GM03348 (cell line): ENCODE results near the gene PXMP4.

Experiments
- DNase-seq: peaks from one replicate; pipeline ENCODE4 v3.0.0; 2012; ENCODE audit warnings: low spot score

Gene PXMP4

DNA sequence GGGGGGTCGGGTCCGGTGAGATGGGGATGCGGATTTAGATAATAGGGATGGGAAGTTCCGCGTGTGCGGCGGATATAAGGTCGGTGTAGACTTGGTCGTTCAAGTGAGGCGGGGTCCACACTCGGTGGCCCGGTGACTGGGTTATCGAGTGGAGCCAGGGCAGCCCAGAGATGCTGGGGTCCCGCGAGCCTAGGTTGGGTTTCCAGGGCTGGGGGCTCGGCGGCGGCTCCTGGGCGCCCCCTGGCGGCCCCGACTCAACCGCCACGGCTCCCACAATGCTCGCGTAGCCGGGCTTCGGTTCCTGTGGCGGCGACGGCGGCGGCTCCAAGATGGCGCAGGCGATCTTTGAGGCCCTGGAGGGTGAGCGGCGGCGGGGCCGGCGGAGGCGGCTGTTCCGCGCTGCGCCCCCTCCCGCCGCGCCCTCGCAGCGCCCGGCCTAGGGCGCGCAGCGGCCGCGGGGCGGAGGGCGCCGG, 11.6 kb upstream of the PXMP4 start, which contains the start of gene ZNF341:
Gene ZNF341, plus strand, starts transcription at position 304 of the 473 bp plus-strand sequence. Its CDS starts 26 bp downstream, at position 330.
- peak; percentile 94 for DNase-seq

DNA sequence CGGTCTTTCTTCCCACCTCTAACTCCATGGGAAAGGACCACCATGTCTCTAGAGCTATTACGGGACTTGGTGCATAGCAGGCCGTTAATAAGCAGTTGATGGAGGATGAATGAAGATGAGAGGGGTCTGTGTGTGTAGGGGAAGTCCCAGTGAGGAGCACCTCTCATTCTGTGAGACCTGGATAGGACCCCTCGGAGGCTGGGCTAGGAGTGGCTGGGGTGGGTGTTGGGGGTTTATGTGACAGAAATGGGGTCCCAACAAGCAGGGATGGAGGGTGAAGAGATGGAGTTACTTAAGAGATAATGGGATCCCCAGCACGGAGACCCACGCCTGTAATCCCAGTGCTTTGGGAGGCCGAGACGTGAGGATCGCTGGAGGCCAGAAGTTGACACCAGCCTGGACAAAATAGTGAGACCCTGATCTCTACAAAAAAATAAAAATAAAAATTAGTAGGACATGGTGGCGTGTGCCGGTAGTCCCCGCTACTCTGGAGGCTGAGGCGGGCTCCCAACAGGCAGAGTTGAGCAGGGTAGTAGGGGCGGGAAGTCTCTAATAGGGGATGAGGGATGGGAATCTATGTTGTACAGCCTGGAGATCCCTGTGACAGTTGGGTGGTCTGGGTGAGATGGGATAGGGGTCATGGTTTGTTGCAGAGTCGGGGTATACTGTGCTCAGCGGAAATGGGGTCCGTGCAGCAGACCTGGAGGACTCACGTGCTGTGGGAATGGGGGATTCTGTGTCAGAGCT, 11.0 kb upstream of the PXMP4 start:
- DNase-seq = peak; percentile 20

DNA sequence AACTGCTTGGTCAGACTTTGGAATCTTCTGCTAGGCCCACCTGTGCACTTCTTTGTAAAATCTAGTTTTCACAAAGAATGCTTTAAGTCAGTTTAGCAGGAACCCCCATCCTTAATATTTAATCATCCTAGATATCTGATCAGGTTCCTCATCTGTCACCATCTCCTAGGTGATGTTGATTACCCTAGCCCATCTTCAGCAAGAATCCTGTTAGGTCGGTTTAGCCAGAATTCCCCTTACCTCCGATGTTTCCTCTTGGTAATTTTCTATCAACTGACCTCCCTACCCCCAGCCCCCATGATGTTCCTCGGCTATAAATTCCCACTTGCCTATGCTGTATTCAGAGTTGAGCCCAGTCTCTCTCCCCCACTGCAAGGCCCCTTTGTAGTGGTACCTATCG, 9.0 kb upstream of the PXMP4 start:
- DNase-seq = no peak

DNA sequence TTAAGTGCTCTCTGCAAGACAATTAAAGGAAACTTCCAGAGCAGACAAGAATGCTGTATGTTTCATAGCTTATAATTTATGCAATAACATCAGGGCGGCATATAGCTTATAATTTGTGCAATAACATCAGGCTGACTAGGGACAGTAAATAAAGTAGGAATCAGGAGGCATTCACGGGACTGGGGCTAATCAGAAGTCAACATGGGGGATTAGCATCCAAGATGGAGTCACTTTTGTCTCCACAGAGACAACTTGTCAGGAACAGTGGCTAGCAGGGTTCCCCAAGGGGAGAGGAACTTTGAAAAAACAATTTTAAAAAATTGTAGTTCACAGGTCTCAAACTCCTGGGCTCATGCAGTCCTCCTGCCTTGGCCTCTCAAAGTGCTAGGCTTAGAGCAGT, 8.4 kb upstream of the PXMP4 start:
- no peak for DNase-seq

DNA sequence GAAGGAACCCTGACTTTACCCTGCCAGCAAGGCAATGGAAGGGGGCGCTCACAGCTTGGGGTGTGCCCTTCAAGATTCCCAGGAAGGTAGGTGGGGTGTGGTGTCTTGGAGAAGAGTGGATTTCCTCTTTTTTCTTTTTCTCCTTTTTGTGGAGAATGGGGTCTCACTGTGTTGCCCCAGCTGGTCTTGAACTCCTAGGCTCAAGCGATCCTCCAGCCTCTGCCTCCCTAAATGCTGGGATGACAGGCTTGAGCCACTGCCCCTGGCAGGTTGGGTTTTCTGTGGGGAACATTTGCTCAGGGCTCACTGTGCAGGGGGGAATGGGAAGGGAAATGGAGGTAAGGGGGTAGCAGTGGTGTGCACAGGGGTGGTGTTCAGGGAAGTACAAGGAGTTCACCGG, 7.7 kb upstream of the PXMP4 start:
- no peak for DNase-seq

DNA sequence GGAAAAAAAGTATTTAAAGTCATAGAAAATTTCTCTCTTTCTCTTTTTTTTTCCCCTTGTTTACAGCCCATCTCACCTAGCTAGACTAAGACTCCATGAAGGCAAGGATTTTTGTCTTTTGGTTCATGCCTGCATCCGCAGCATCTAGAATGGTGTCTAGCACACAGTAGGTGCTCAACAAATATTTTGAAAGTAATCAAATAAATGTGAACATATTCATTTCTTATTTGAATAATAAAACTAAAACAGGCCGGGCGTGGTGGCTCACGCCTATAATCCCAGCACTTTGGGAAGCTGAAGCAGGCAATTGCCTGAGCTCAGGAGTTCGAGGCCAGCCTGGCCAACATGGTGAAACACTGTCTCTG, 7.0 kb upstream of the PXMP4 start:
- DNase-seq = no peak

DNA sequence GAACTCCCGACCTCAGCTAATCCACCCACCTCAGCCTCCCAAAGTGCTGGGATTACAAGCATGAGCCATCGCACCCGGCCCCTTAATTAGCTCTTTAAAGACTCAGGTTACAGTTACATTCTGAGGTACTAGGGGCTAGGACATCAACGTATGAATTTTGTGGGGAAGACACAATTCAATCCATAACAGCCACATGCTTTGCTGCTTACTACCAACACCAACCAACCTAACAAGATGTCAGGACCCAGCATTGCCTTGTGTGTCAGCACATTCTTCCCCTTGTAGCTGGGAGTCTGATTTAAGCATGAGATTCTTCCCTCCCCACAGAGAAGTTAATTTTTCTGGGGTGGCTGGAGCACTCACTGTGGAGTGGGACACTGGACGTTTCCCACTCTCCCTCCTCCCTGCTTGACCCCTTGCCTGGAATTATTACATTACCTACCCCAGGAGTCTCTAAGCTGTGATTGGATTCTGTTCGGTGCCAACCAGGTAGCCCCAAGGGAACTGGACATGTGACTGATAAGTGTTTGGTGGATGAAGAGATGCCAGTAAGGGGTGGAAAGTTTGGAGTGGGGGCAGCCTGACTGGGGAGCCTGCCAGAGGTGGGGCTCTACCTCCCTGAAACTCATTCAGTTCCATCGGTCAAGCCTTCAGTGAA, 5.6 kb upstream of the PXMP4 start:
- DNase-seq = no peak

DNA sequence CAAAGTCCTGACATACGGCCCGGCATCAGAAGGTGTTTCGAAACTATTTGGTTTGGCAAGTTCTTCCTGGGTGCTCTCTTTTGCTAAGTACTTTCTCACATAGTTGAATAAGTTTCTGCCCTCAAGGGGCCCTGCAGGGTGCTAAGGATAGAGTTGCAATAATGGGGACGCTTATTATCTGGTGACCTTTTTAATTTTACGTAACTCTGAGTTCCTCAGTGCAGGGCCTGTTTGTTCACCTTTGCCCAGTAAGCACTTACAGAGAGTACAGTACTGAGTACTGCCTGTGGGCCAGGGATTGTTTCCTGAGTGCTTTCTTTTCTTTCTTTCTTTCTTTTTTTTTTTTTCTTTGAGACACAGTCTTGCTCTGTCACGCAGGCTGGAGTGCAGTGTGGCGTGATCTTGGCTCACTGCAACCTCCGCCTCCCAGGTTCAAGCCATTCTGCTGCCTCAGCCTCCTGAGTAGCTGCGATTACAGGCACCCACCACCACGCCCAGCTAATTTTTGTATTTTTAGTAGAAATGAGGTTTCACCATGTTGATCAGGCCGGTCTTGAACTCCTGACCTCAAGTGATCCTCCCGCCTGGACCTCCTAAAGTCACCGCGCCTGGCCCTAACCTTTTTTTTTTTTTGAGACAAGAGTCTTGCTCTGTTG, 4.5 kb upstream of the PXMP4 start:
- no peak for DNase-seq

DNA sequence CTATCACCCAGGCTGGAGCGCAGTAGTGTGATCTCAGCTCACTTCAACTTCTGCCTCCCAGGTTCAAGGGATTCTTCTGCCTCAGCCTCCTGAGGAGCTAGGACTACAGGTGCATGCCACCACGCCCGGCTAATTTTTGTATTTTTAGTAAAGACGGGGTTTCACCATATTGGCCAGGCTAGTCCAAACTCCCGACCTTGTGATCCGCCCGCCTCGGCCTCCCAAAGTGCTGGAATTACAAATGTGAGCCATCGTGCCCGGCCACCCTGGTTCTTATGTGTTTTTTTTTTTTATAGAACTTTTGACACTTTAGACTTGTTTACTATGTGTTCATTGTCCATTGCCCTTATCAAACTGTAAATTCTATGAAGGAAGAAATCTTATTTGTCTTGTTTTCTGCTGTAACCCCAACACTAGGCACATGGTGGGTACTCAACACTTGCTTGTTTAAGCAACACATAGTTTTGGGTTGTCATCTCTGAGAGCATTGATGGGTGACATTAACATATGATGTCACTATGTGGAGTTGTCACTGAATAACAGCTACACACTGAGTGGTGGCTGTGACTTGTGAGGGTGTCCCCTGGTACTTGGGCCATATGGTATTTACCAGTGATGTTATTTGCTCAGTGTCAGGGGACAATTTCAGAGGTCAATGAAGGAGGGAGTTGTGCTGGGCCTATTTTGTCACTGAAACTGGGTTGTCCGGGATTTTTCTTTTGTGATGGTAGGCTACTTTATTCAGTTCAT, 1.5 kb upstream of the PXMP4 start:
- DNase-seq = no peak

DNA sequence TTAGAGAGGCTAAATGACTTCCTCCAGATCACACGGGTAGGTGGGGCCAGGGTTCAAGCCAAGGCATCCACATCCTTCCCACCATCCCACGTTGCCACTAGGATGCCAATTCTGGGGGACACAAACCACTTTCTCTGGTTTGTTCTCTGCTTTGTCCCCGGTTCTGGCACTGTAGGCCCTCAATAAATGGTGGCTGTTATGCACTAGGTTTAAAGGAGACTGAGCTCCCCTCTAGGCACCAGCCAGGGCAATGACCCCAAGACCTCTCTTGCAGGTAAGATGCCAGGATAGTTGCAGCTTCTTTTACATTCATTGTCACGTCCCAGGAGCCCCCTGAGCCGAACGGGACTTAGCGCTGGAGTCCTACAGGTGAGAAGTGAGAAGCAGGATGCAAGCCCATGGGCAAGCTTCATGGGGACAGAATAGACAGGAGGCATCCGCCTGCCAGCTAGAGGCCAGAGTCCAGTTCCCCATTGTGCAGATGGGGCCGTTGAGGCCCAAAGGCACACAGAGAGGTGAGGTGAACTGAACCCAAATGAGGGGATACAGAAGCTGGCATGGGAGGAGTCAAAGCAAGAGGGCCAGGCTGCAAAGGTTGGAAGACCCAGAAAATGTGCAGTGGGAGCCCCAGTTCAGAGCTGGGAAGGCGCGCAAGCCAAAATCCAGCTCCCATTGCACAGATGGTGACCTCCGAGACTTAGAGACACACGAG, 677 bp downstream of the PXMP4 start:
- DNase-seq = no peak

DNA sequence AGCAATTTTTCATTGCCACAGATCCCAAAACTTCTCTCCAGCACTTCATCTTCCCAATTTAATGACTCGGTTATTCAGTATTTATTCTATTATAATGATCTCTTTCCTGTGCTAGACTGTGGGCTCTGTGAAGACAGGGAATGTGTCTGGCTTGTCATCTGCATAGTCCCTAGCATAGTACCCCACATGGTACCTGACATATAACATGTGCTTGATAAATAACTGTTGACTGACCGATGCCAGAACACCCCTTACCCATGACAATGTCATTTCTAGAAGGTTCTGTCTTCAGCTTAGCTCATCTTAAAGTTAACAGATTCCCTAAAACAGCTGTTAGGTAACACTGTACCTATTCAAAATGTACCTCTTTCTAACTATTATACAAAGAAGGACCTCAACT, 3.6 kb downstream of the PXMP4 start:
- DNase-seq = no peak

DNA sequence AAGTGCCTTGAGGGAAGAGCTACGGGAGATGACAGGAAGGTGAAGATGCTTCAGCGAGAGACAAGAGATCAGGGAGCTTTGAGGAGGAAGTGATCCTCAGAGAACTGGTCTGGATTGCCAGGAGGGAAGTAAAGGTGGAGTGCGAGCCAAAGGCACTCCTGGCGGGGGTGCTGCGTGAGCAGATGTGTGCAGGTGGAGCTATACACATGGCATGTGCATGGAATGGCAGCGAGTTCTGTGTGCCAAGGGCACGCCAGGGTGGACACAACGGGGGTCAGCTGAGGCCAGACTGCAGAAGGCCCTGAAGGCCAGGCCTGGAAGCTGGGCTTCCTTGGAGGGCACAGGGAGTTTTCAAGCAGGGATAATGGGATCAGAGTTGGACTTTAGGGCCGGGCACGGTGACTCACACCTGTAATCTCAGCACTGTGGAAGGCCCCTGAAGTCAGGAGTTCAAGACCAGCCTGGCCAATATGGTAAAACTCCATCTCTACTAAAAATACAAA, 6.2 kb downstream of the PXMP4 start:
- DNase-seq = no peak

DNA sequence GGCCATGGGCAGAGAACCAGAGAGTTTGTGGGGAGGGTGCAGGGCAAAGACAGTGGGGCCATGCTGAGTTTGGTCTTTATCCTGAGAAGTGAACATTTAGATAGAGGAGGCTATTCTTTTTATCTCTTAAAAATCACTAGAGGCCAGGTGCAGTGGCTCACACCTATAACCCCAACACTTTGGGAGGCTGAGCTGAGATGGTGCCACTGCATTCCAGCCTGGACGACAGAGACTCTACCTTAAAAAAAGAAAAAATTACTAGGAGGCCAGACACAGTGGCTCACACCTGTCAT, 8.7 kb downstream of the PXMP4 start:
- no peak for DNase-seq

DNA sequence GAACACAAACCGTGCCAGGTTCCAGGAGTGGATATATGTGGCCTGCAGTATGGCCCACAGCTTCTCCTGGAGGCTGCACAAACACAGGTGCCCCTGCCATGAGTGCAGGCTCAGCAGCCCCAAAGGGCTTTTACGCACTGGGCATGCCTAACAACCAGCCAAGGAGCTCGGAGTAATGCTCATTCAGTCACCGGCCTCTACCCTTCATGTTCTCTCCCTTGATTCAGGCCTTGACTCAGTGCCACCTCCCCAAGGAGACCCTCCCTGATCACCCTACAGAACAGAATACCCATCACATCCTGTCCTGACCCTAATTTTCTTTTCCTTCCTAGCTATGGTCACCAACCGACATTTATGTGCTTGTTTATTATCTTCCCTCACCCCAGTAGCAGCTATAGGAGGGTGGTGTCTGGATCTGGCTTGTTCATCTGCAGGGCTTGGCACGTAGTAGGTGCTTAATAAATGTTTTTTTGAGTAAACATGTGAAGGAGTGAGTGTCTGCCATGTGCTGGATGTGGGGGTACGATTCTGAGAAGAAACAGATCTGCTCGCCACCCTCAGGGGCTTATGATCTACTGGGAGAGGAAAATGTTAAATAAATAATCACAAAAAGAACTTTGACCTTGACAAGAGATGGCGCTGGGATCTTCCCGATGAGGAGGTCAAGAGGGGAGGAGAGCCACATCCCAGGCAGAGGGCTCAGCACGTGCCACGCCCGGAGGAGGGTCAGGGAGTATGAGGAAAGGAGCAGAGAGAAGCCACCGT, 9.2 kb downstream of the PXMP4 start:
- no peak for DNase-seq

DNA sequence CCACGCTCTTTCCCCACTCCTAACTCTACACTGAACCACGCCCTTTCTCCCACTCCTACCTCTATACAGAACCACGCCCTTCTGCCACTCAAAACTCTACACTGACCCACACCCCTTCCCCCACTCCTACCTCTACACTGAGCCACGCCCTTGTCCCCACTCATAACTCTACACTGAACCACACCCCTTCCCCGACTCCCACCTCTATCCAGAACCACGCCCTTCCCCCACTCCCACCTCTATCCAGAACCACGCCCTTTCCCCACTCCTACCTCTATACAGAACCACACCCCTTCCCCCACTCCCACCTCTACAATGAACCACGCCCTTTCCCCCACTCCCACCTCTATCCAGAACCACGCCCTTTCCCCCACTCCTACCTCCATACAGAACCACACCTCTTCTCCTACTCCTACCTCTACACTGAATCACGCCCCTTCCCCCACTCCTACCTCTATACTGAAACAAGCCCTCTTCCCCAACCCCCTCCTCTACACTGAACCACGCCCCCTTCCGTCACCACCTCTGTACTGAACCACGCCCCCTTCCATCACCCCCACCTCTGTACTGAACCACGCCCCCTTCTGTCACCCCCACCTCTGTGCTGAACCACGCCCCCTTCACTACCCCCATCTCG, 10.1 kb downstream of the PXMP4 start:
- DNase-seq = no peak

DNA sequence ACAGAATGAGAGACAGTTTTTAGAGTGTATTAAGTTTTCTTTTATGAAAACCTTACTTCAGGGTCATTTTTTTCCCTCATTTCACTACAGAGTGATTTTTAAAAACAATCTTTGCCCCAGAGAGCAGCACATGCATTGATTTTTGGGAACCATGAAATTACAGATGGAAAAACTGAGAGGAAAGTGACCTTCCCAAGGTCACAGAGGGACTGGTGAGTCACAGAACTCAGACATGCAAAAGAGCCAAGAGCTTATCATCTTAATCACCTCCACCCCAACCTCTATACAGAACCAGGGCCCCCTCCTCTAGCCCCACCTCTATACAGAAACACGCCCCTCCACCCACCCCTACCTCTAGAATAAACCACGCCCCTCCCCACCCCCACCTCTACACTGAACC, 10.7 kb downstream of the PXMP4 start:
- DNase-seq = no peak

DNA sequence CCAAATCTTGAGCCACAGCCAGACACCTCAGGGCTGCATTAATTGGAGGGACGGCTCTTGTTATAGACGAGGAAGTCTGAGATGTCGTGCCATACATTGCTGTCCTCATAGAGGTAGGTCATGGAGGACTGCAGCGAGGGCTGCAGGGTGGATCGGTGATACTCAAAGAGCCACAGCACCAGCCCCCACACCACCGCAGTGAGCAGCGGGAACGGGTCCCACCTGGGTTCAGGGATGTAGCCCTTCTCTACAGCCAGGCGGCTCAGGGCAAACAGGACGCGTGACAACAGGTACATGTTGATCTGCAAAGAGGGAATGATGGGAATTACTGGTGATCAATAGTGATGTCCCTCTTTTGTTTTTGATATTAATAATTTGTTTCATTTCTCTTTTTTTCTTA, 12.4 kb downstream of the PXMP4 start:
- no peak for DNase-seq

DNA sequence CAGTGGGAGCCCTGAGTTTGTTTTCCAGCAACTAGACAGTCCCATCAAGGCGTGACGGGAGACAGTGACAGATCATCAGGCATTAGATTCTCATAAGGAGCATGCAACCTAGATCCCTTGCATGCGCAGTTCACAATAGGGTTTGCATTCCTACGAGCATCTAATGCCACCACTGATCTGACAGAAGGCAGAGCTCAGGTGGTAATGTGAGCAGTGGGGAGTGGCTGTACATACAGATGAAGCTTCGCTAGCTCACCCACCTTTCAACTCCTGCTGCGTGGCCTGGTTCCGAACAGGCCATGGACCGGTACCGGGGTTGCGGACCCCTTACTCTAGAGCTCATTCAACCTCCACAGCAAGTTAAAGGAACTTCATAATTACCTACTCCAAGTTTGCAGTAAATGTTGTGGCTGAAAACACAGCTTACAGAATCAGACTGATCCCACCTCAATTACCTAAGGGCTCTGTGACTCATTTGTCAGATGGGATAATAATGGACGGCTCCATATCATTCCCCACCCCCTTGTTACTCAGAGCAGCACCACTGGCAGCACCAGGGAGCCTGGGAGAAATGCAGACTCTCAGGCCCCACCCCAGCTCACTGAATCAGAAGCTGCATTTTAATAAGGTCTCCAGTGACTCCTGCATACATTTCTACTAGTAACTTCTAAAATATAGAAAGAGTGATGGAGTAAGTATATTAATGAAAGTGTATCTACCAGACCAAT, 15.7 kb downstream of the PXMP4 start:
- DNase-seq = no peak

DNA sequence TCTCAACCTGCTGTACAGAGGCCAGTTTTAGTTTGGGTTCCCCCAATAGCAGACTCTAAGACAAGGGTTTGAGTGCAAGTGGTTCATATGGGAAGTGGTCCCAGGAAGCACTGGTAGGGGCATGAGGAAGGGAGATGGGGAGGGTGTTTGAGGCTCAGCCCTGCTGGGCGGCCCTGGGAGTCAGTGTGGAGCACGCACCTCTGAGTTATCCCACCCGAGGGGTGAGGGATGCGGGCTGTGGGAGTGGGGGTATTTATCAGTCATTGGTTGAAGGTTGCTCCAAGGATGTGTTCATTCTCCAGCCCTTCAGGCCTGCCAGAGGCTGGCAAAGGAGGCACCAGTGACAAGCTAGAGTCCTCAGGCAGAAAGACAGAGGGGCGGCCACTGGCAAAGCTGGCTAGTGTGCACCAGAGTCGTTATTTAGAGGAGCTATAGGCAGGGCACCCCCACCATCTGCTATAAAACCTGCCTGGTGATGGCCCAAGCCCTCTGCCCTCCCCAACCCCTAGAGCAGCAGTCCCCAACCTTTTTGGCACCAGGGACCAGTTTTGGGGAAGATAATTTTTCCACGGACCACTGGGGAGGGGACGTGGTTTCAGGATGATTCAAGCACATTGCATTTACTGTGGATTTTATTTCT, 16.5 kb downstream of the PXMP4 start:
- DNase-seq = no peak
